Activated naive CD8-positive, alpha-beta T cell treated with anti-CD3 and anti-CD28 coated beads for 36 hours (primary cell): ENCODE data around the gene TTYH1. TPM values are rescaled to one million over a fixed set of nuclear protein-coding genes. Genes with fewer than 3 reads are reported as not detected.

ENCODE experiments used
- DNase-seq: peaks from one replicate; pipeline ENCODE4 v3.0.0; 2021
- H3K27ac Mint-ChIP-seq: one replicate; pipeline ENCODE4 v1.8.0; 2022; ENCODE audit warnings: mild to moderate bottlenecking, moderate library complexity, mixed read lengths
- H3K27me3 Mint-ChIP-seq: one replicate; pipeline ENCODE4 v1.8.0; 2022; ENCODE audit warnings: mild to moderate bottlenecking, mixed read lengths
- H3K36me3 Mint-ChIP-seq: one replicate; pipeline ENCODE4 v1.8.0; 2021; ENCODE audit warnings: mild to moderate bottlenecking, mixed read lengths
- H3K4me1 Mint-ChIP-seq: one replicate; pipeline ENCODE4 v1.8.0; 2021; ENCODE audit warnings: mixed read lengths
- H3K4me3 Mint-ChIP-seq: one replicate; pipeline ENCODE4 v1.8.0; 2022; ENCODE audit warnings: mild to moderate bottlenecking, moderate library complexity, mixed read lengths
- H3K9me3 Mint-ChIP-seq: one replicate; pipeline ENCODE4 v1.8.0; 2022; ENCODE audit warnings: mixed read lengths
- total RNA-seq, 2 experiments: library from RNA; stranded (reverse); gene quantifications; one replicate each; pipeline ENCODE4 v1.2.3, GENCODE V29; 2021

Gene TTYH1
- total RNA-seq, 2 experiments from 2014 or later = 0.98 to 1.8 TPM

- no peak overlapping the region for H3K27ac Mint-ChIP-seq
Observed at GRCh38 chr19:54411033-54411432, 4.2 kb upstream of the TTYH1 start.

GRCh38 chr19:54412877-54413276, 2.4 kb upstream of the TTYH1 start:
- DNase-seq = no peak
- Mint-ChIP-seq H3K9me3 (peaks cover 5% of the 10 kb centered on the region), H3K36me3 (peaks cover 5% of the 10 kb centered on the region), H3K27me3 (peaks cover 41% of the 10 kb centered on the region), H3K4me3 (no peak overlapping the region), H3K4me1 (peaks cover 8% of the 10 kb centered on the region), H3K27ac (no peak overlapping the region)

More at GRCh38 chr19:54411033-54411432, 4.2 kb upstream of the TTYH1 start:
- Mint-ChIP-seq H3K36me3 (peaks cover 5% of the 10 kb centered on the region), H3K4me3 (no peak overlapping the region), H3K4me1 (no peaks in the 10 kb centered on the region), H3K9me3 (peaks cover 5% of the 10 kb centered on the region), H3K27me3 (peaks cover 30% of the 10 kb centered on the region)
- DNase-seq = no peak

GRCh38 chr19:54414156-54414555, 1.1 kb upstream of the TTYH1 start:
- peaks cover 12% of the 10 kb centered on the region for H3K4me1 Mint-ChIP-seq
- H3K27ac Mint-ChIP-seq = peak overlapping the region; percentile 9

GRCh38 chr19:54415901-54416673, 823 bp downstream of the TTYH1 start:
- no peak for DNase-seq
- no peak overlapping the region for H3K27ac Mint-ChIP-seq
- H3K4me1 Mint-ChIP-seq = peaks cover 12% of the 10 kb centered on the region
- no peak overlapping the region for H3K4me3 Mint-ChIP-seq
- peaks cover 4% of the 10 kb centered on the region for H3K36me3 Mint-ChIP-seq
- peaks cover 3% of the 10 kb centered on the region for H3K9me3 Mint-ChIP-seq
- H3K27me3 Mint-ChIP-seq = peaks cover 42% of the 10 kb centered on the region

More at GRCh38 chr19:54414156-54414555, 1.1 kb upstream of the TTYH1 start:
- Mint-ChIP-seq H3K9me3 (peaks cover 3% of the 10 kb centered on the region), H3K36me3 (peaks cover 4% of the 10 kb centered on the region), H3K4me3 (no peak overlapping the region), H3K27me3 (peaks cover 41% of the 10 kb centered on the region)
- DNase-seq = no peak

GRCh38 chr19:54416695-54417491, 1.6 kb downstream of the TTYH1 start:
- Mint-ChIP-seq H3K36me3 (peaks cover 4% of the 10 kb centered on the region), H3K4me3 (no peak overlapping the region), H3K27ac (no peak overlapping the region), H3K27me3 (peaks cover 36% of the 10 kb centered on the region), H3K9me3 (peaks cover 3% of the 10 kb centered on the region), H3K4me1 (peaks cover 12% of the 10 kb centered on the region)
- DNase-seq = no peak

GRCh38 chr19:54418030-54418929, 3.0 kb downstream of the TTYH1 start:
- peaks cover 12% of the 10 kb centered on the region for H3K4me1 Mint-ChIP-seq
- peak overlapping the region; percentile 81 for H3K27ac Mint-ChIP-seq
- peaks cover 4% of the 10 kb centered on the region for H3K36me3 Mint-ChIP-seq
- H3K27me3 Mint-ChIP-seq = peaks cover 35% of the 10 kb centered on the region
- peaks cover 3% of the 10 kb centered on the region for H3K9me3 Mint-ChIP-seq
- peak; percentile 65 for DNase-seq
- peak overlapping the region; percentile 64 for H3K4me3 Mint-ChIP-seq

GRCh38 chr19:54418930-54419800, 3.9 kb downstream of the TTYH1 start:
- Mint-ChIP-seq H3K4me3 (no peak overlapping the region), H3K27ac (no peak overlapping the region), H3K4me1 (peaks cover 12% of the 10 kb centered on the region), H3K9me3 (peaks cover under 1% of the 10 kb centered on the region), H3K36me3 (peaks cover 2% of the 10 kb centered on the region), H3K27me3 (peaks cover 39% of the 10 kb centered on the region)
- DNase-seq = no peak

GRCh38 chr19:54420068-54420382, 4.8 kb downstream of the TTYH1 start:
- no peak overlapping the region for H3K27ac Mint-ChIP-seq
- no peak overlapping the region for H3K4me3 Mint-ChIP-seq
- H3K27me3 Mint-ChIP-seq = peaks cover 37% of the 10 kb centered on the region
- H3K36me3 Mint-ChIP-seq = no peaks in the 10 kb centered on the region
- no peaks in the 10 kb centered on the region for H3K9me3 Mint-ChIP-seq
- no peak for DNase-seq
- H3K4me1 Mint-ChIP-seq = peaks cover 12% of the 10 kb centered on the region

GRCh38 chr19:54420383-54421168, 5.3 kb downstream of the TTYH1 start:
- H3K27ac Mint-ChIP-seq = no peak overlapping the region
- H3K36me3 Mint-ChIP-seq = no peaks in the 10 kb centered on the region
- peaks cover 42% of the 10 kb centered on the region for H3K27me3 Mint-ChIP-seq
- H3K4me1 Mint-ChIP-seq = peaks cover 12% of the 10 kb centered on the region
- no peak for DNase-seq
- H3K9me3 Mint-ChIP-seq = no peaks in the 10 kb centered on the region
- no peak overlapping the region for H3K4me3 Mint-ChIP-seq

- Mint-ChIP-seq H3K27me3 (peaks cover 42% of the 10 kb centered on the region), H3K4me3 (no peak overlapping the region), H3K4me1 (peaks cover 12% of the 10 kb centered on the region), H3K27ac (no peak overlapping the region), H3K9me3 (no peaks in the 10 kb centered on the region), H3K36me3 (no peaks in the 10 kb centered on the region)
- DNase-seq = no peak
Observed at GRCh38 chr19:54421169-54421516, 5.9 kb downstream of the TTYH1 start.

- H3K36me3 Mint-ChIP-seq = no peaks in the 10 kb centered on the region
- peaks cover 12% of the 10 kb centered on the region for H3K4me1 Mint-ChIP-seq
- peaks cover 45% of the 10 kb centered on the region for H3K27me3 Mint-ChIP-seq
- no peak for DNase-seq
- H3K9me3 Mint-ChIP-seq = no peaks in the 10 kb centered on the region
- no peak overlapping the region for H3K4me3 Mint-ChIP-seq
- H3K27ac Mint-ChIP-seq = no peak overlapping the region
Observed at GRCh38 chr19:54421521-54421920, 6.3 kb downstream of the TTYH1 start.

- H3K27ac Mint-ChIP-seq = no peak overlapping the region
- no peaks in the 10 kb centered on the region for H3K36me3 Mint-ChIP-seq
- H3K9me3 Mint-ChIP-seq = no peaks in the 10 kb centered on the region
- DNase-seq = no peak
- H3K4me1 Mint-ChIP-seq = peaks cover 11% of the 10 kb centered on the region
- no peak overlapping the region for H3K4me3 Mint-ChIP-seq
- H3K27me3 Mint-ChIP-seq = peaks cover 47% of the 10 kb centered on the region
Observed at GRCh38 chr19:54422136-54422535, 6.9 kb downstream of the TTYH1 start.

GRCh38 chr19:54424201-54424600, 8.9 kb downstream of the TTYH1 start:
- Mint-ChIP-seq H3K4me1 (no peaks in the 10 kb centered on the region), H3K4me3 (no peak overlapping the region), H3K36me3 (no peaks in the 10 kb centered on the region), H3K27ac (no peak overlapping the region), H3K27me3 (peaks cover 60% of the 10 kb centered on the region), H3K9me3 (no peaks in the 10 kb centered on the region)
- no peak for DNase-seq
